Stimulated activated CD4-positive, alpha-beta T cell treated with anti-CD3 and anti-CD28 coated beads, TNF-alpha, amount 100 ng/mL, for 24 hours (primary cell): Measurements from ENCODE around the gene COL19A1.
A peak's percentile ranks its signal among the peaks of the same experiment; 100 is the strongest.
"Not testable (repeated sequence)": the region's sequence is repeated elsewhere in the genome, so short reads cannot be mapped to it uniquely, and the experiment has no call there.

Source experiments
- DNase-seq, 3 experiments: peaks; one replicate each; pipeline ENCODE4 v3.0.0-alpha.2; 2020; ENCODE audit warnings: low read depth in 3 of 3

Gene COL19A1

GRCh38 chr6:69900869-69901268, 34.5 kb downstream of the COL19A1 start:
- DNase-seq: no peak

DNA sequence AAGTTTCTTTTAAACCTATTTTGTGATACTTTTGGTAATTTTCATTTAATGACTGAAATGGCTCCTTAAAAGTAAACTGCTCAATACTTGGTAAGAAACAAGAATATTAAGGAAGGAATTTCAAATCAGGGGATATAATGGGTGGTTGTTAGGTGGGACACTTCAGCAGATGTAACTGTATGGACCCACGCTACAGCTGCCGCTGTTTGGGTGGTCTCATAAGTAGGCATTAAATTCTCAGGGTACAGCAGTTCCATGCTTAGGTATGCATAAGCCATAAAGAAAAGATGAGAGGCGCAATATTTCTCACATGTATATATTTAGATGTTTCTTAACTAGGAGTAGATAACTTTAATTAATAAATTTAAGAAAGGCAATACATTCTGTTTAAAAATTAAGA, 35.0 kb downstream of the COL19A1 start:
- no peak for DNase-seq

- no peak for DNase-seq
Observed at GRCh38 chr6:69907981-69908498, 41.7 kb downstream of the COL19A1 start.

DNA sequence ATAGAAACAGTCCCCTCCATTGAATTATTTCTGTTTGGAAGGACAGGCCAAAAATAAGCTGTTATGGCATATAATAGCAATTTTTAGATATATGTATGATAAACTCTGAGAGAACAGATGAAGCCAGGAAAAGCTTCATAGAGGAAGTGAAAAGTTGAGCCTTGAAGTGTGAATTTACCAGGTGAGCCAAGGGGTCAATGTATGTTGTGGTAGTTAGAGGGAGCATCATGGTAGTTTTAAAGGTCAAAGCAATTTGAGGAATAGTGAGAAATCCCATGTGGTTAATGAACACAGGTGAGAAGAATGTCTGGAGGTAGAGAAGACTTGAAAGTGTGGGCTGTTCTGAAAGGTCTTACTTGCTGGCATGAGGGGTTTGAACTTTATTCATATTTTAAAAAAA, 47.0 kb downstream of the COL19A1 start:
- no peak for DNase-seq

DNA sequence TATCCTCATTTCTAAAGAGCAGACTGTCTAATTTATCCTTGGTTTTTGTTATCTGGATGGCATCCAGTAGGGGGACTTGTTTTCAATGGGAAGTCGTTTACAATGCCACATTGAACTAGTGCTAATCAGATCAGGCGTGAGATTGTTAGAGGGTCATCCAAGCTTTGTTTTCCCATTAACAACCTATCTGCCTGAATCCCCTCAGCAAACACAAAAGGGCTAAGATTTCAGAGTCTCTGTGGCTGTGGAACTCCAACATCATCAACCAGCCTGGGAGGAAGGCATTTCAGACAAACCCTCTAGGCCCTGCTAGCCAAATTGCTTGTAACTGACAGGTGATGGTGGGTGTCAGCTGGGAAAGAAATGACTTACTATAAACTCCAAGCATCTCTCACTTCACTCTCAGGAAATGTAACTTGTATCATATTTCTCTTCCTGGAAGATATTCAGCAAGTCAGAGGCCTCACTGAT, 47.7 kb downstream of the COL19A1 start:
- DNase-seq: no peak

DNA sequence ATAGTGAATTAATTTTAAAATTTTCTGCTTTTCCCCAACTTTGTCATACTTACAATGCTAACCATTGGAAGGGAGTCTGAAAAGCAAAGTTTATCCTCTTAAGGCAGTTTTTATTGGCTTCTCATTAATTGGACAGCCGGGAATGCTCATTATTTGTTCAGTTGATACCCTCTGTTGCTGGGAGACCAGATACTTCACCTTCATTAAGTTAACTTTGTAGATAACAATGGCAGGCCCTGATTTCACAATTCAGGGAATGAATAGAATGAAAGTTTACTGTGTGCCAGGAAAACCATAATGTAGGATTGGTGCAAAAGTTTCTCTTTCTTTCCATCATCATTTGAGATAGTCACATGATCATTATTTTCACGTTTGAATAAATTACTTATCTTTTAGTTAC, 49.0 kb downstream of the COL19A1 start:
- no peak for DNase-seq

DNA sequence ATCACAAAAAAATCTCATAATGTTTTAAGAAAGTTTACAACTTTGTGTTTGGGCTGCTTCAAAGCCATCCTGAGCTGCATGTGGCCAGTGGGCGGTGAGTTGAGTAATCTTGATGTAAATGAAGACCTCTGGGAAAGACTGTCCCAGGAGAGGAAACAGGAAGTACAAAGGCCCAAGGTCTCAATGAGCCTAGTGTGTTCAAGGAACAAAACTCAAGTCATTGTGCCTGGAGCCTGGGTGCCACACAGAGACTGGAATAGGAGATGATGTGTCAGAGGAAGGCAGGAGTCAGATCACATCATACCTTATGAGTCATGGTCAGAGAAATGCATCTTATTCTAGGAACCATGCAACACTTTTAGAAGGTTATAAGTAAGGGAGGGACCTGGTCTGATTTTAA, 51.5 kb downstream of the COL19A1 start:
- peak in 1 of 3 experiments; percentile 4 for DNase-seq

DNA sequence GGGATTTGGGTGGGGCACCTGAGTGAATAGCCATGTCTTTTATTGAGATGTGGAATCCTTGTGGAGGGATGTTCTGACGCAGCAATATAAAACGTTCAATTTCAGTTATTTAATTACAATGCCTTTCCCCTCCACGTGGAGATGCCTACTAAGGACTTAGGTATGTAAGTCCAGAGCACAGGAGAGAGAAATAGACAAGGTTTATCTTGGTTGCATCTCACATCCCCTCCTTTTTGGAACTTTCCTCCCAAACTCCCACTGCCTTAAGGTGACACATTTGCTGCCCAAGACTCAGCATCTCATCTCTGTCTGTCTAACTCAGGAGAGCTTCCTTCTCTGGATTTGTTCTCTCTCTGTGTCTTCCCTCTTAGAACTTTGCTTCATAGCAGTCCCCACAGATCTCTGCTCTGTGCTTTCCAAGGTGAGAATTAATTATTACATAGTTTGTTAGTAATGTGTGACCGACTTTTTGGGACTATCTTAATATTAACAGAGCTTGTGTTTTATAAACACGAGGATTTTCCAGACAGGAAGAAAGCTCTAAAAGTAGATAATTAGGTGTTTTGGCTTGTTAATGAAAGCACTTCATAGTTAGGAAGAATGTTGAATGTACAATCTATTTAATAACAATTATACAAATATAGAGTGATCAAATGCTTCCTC, 52.6 kb downstream of the COL19A1 start:
- DNase-seq: no peak

DNA sequence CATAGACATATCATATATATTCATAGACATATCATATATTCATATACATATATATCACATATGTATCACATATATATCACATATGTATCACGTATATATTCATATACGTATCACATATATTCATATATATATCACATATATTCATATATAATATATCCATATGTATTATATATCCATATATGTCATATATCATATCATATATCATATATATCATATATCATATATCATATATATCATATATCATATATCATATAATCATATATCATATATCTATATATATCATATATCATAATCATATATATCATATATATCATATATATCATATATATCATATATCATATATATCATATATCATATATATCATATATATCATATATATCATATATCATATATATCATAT, 54.7 kb downstream of the COL19A1 start:
- not testable (repeated sequence) for DNase-seq

GRCh38 chr6:69921611-69922010, 55.3 kb downstream of the COL19A1 start:
- not testable (repeated sequence) for DNase-seq

- no peak for DNase-seq
Observed at GRCh38 chr6:69926745-69927144, 60.4 kb downstream of the COL19A1 start.

DNA sequence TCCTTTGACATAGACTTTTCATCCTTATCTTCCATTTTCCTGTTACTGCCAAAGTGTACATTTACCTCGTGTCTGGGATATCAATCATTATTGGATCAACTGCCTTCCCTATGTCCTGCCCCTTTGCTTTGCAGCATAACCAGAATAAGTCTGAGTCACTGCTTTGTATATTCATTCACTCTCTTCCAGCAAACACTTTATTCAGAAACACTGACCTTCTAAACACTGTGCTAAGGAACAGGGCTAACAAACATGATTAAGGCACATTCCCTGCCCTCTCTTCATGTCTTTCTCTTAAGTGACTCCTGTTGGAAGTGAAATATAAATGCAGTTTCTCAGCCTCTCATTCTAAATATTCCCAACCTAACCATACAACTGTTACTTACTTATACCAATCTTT, 66.9 kb downstream of the COL19A1 start:
- no peak for DNase-seq

DNA sequence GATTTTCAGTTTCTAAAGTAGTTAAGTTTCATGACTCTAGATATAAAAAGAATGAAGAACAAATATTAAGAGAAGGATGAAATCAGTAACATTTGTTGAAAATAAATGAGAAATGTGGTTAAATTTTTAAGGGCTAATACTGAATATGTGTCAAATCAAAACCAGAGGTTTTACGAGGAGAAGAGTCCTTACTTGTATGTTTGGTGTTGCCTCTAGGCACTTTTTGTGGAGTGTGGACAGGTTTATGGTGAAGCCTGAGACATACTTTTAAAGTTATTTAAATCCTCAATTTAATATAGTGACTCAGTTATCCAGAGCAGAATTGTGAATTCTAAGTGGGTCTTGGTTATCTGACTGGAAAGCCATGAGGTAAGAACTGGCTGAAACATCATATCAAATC, 68.7 kb downstream of the COL19A1 start:
- DNase-seq: no peak

DNA sequence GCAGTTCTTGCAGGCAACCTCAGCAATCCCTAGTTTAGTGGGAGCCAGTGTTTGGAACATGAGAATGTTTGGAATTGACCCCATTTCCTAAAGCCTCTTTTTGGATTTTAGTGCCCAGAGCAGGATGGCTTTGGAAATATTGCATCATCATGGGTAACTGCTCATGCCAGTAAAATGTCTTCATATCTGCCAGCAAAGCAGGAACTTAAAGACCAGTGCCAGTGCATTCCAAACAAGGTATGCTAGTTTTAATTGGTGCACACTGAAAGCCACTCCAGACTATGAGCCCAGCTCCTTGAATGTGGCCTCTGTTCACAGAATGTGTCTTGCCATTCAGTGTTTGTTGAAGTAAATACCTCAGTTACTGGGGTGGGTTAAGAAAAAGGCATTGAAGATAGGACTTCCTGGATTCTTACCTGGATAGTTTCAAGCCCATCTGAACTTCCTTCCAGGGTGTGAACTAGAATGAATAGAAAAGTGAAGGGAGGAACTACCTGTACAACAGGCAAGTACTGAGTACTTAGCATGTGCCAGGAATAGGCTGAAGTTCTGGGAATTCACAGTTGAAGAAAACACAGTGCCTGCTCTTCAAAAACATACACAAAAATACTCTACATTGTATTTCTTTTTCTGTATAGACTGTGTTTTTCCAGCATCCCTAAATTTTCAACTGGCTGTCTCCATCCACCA, 70.5 kb downstream of the COL19A1 start:
- no peak for DNase-seq

- DNase-seq: no peak
Observed at GRCh38 chr6:69937402-69938136, 71.2 kb downstream of the COL19A1 start.

GRCh38 chr6:69942485-69942884, 76.1 kb downstream of the COL19A1 start:
- no peak for DNase-seq

- no peak for DNase-seq
Observed at GRCh38 chr6:69945192-69945591, 78.8 kb downstream of the COL19A1 start.

DNA sequence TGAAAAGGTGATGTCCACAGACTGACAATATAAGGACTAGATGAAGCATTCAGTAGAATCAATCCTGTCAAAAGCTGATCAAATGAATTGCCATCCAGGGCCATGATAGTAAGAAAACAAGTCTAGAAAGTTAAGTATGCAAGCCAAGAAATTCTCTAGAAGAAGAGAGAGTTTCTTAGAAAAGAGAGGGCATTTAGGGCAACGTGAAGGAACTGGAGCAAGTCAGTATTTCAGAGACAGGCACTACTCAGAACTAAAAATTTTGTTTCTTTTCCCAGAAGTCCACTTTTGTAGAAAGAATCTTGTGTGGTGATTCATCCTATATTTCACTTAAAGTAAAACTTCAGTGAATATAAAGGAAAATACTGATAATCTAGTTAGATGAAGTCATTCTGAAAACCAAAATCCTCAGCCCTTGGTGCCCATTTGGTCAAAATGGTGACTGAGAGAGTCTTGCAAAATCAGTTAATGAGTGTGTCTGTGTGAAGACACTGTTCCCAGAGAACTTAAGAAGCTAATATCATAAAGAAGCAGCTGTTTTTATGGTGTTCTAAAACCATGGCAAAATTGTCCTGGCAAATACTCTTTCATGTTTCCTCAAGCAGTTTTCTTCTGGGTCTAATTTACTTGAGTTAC, 82.2 kb downstream of the COL19A1 start:
- no peak for DNase-seq

DNA sequence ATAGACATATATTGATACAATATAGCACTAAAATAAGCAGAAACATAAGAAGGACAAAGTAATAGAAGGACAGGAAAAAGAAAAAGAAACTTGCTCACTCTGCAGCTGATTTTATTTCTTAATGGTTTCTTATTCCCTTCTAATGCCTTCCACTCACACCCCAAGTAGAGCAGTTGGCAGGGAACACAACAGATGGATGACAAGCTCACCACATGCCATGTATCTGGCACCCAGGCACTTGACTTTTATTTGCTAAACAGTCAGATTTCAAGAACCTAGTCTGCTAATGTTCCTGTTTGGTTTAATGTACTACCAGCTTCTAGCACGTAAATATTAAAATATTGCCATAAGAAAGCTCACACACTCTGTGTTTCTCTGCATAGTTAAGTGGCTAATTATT, 87.1 kb downstream of the COL19A1 start:
- no peak for DNase-seq

GRCh38 chr6:69954733-69955132, 88.4 kb downstream of the COL19A1 start:
- no peak for DNase-seq

DNA sequence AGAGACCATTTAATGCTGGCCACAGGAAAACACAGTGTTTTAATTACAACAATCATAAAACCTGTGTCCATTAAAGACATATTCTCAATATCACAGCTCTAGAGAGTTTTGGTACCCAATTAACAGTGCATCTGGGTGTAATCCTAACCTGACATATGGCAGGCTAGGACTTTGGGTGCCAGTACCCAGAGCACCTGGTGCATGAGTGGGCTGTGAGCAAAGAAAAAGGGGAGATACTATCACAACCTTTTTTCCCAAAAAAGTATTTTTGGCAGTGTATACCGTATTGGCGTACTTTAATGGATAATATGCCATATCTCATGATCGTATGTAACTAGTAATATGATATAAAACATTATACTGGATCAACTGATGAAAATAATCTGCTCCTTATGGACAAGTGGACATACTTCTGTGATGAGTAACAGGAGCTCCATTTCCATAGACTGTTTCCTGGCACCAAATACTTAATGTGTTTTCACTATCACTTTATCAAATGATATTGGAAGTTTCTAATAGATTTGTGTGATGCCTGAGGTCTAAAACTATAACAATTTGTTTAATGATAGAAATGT, 91.7 kb downstream of the COL19A1 start:
- no peak for DNase-seq

DNA sequence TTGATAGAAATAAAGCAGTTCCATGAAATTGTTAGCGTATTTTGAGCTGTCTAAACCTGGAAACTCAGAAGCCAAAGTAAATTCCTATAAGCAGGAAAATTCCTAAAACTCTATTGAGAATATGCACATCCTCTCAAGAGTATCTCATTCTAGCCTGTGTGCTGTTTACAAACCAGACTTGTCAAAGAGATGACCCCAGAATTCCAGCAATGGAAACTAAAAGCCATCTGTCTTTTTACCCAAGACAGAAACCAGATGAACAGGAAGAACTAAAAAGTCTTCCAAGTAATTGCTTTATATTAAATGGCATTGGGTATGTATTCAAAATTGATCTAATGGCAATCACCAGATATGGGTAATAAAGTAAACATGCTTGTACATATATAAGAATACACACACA, 92.6 kb downstream of the COL19A1 start:
- no peak for DNase-seq
